ENCODE data around the gene TMEM41A. TPM values are rescaled to one million over a fixed set of nuclear protein-coding genes. Genes with fewer than 3 reads are reported as not detected.

The TMEM41A gene
- total RNA-seq, 1 experiment from 2014 or later, result 14.4 TPM

DNA sequence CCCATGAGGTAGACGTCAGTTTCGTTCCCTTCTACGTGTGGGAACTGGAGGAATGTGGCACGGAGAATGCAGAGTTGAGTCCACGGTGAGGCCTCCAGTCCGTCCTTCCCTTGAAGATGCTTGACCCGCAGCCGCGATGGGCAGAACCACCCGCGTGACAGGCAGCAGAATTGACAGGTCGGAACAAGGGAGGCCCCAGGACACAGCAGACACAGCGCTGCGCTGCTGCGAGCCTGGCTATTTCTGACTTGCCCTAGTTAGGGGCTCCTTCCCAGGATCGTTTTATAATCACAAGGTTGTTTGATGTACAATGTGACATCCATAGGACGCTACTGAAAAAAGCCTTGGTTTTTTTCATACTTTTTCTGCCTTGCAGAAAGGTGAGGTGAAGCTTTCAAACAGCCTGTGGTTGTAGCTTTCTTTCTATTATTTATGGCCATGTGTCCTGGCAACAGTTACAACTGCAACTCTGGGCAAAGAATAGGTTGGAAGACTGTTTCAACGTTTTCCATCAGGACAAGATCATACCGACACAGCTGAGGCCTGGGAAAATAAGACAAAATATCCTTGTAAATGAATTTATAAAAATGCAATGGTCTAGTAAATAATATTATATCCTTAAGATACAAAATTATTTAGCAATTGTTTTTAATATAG is 9.6 kb upstream of the TMEM41A start:
- POLR2A ChIA-PET, result no interaction called here
- TF ChIP-seq IRF2 (CRISPR knock-in tag; IDR thresholded peaks at IDR 0.05; ENCODE audit: borderline replicate concordance, low read depth), result no peak
- TF ChIP-seq, protein P1, sequence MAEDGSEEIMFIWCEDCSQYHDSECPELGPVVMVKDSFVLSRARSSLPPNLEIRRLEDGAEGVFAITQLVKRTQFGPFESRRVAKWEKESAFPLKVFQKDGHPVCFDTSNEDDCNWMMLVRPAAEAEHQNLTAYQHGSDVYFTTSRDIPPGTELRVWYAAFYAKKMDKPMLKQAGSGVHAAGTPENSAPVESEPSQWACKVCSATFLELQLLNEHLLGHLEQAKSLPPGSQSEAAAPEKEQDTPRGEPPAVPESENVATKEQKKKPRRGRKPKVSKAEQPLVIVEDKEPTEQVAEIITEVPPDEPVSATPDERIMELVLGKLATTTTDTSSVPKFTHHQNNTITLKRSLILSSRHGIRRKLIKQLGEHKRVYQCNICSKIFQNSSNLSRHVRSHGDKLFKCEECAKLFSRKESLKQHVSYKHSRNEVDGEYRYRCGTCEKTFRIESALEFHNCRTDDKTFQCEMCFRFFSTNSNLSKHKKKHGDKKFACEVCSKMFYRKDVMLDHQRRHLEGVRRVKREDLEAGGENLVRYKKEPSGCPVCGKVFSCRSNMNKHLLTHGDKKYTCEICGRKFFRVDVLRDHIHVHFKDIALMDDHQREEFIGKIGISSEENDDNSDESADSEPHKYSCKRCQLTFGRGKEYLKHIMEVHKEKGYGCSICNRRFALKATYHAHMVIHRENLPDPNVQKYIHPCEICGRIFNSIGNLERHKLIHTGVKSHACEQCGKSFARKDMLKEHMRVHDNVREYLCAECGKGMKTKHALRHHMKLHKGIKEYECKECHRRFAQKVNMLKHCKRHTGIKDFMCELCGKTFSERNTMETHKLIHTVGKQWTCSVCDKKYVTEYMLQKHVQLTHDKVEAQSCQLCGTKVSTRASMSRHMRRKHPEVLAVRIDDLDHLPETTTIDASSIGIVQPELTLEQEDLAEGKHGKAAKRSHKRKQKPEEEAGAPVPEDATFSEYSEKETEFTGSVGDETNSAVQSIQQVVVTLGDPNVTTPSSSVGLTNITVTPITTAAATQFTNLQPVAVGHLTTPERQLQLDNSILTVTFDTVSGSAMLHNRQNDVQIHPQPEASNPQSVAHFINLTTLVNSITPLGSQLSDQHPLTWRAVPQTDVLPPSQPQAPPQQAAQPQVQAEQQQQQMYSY (CRISPR knock-in tag; IDR thresholded peaks at IDR 0.05), result no peak
- TF ChIP-seq ZNF671 (CRISPR knock-in tag; IDR thresholded peaks at IDR 0.05), result no peak
- TF ChIP-seq, protein P2, sequence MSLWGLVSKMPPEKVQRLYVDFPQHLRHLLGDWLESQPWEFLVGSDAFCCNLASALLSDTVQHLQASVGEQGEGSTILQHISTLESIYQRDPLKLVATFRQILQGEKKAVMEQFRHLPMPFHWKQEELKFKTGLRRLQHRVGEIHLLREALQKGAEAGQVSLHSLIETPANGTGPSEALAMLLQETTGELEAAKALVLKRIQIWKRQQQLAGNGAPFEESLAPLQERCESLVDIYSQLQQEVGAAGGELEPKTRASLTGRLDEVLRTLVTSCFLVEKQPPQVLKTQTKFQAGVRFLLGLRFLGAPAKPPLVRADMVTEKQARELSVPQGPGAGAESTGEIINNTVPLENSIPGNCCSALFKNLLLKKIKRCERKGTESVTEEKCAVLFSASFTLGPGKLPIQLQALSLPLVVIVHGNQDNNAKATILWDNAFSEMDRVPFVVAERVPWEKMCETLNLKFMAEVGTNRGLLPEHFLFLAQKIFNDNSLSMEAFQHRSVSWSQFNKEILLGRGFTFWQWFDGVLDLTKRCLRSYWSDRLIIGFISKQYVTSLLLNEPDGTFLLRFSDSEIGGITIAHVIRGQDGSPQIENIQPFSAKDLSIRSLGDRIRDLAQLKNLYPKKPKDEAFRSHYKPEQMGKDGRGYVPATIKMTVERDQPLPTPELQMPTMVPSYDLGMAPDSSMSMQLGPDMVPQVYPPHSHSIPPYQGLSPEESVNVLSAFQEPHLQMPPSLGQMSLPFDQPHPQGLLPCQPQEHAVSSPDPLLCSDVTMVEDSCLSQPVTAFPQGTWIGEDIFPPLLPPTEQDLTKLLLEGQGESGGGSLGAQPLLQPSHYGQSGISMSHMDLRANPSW (CRISPR knock-in tag; conservative IDR thresholded peaks at IDR 0.05; ENCODE audit: low read depth), result no peak
- TF ChIP-seq MXD4 (CRISPR knock-in tag; IDR thresholded peaks at IDR 0.05; ENCODE audit: borderline replicate concordance), result no peak
- TF ChIP-seq OVOL2 (CRISPR knock-in tag; IDR thresholded peaks at IDR 0.05; ENCODE audit: borderline replicate concordance), result no peak
- TF ChIP-seq ZNF416 (CRISPR knock-in tag; IDR thresholded peaks at IDR 0.05), result no peak
- TF ChIP-seq ZNF232 (CRISPR knock-in tag; IDR thresholded peaks at IDR 0.05), result no peak
- TF ChIP-seq, protein P3, sequence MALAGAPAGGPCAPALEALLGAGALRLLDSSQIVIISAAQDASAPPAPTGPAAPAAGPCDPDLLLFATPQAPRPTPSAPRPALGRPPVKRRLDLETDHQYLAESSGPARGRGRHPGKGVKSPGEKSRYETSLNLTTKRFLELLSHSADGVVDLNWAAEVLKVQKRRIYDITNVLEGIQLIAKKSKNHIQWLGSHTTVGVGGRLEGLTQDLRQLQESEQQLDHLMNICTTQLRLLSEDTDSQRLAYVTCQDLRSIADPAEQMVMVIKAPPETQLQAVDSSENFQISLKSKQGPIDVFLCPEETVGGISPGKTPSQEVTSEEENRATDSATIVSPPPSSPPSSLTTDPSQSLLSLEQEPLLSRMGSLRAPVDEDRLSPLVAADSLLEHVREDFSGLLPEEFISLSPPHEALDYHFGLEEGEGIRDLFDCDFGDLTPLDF (CRISPR knock-in tag; IDR thresholded peaks at IDR 0.05), result no peak
- TF ChIP-seq ESRRA (CRISPR knock-in tag; IDR thresholded peaks at IDR 0.05; ENCODE audit: borderline replicate concordance), result no peak
- TF ChIP-seq TCF7 (CRISPR knock-in tag; IDR thresholded peaks at IDR 0.05; ENCODE audit: low read depth), result no peak
- no peak for TF ChIP-seq SMAD4 (CRISPR knock-in tag; IDR thresholded peaks at IDR 0.05)
- no peak for TF ChIP-seq PRRX2 (CRISPR knock-in tag; IDR thresholded peaks at IDR 0.05)
- no peak for TF ChIP-seq JUN (CRISPR knock-in tag; IDR thresholded peaks at IDR 0.05)
- TF ChIP-seq SOX15 (CRISPR knock-in tag; IDR thresholded peaks at IDR 0.05), result no peak
- TF ChIP-seq, protein P4, sequence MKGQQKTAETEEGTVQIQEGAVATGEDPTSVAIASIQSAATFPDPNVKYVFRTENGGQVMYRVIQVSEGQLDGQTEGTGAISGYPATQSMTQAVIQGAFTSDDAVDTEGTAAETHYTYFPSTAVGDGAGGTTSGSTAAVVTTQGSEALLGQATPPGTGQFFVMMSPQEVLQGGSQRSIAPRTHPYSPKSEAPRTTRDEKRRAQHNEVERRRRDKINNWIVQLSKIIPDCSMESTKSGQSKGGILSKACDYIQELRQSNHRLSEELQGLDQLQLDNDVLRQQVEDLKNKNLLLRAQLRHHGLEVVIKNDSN (CRISPR knock-in tag; IDR thresholded peaks at IDR 0.05), result no peak
- TF ChIP-seq SMAD3 (CRISPR knock-in tag; IDR thresholded peaks at IDR 0.05; ENCODE audit: borderline replicate concordance), result no peak
- no peak for TF ChIP-seq RELA (CRISPR knock-in tag; IDR thresholded peaks at IDR 0.05; ENCODE audit: borderline replicate concordance)
- TF ChIP-seq, protein P5, sequence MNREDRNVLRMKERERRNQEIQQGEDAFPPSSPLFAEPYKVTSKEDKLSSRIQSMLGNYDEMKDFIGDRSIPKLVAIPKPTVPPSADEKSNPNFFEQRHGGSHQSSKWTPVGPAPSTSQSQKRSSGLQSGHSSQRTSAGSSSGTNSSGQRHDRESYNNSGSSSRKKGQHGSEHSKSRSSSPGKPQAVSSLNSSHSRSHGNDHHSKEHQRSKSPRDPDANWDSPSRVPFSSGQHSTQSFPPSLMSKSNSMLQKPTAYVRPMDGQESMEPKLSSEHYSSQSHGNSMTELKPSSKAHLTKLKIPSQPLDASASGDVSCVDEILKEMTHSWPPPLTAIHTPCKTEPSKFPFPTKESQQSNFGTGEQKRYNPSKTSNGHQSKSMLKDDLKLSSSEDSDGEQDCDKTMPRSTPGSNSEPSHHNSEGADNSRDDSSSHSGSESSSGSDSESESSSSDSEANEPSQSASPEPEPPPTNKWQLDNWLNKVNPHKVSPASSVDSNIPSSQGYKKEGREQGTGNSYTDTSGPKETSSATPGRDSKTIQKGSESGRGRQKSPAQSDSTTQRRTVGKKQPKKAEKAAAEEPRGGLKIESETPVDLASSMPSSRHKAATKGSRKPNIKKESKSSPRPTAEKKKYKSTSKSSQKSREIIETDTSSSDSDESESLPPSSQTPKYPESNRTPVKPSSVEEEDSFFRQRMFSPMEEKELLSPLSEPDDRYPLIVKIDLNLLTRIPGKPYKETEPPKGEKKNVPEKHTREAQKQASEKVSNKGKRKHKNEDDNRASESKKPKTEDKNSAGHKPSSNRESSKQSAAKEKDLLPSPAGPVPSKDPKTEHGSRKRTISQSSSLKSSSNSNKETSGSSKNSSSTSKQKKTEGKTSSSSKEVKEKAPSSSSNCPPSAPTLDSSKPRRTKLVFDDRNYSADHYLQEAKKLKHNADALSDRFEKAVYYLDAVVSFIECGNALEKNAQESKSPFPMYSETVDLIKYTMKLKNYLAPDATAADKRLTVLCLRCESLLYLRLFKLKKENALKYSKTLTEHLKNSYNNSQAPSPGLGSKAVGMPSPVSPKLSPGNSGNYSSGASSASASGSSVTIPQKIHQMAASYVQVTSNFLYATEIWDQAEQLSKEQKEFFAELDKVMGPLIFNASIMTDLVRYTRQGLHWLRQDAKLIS (CRISPR knock-in tag; IDR thresholded peaks at IDR 0.05; ENCODE audit: borderline replicate concordance), result no peak
- TF ChIP-seq, protein P6, sequence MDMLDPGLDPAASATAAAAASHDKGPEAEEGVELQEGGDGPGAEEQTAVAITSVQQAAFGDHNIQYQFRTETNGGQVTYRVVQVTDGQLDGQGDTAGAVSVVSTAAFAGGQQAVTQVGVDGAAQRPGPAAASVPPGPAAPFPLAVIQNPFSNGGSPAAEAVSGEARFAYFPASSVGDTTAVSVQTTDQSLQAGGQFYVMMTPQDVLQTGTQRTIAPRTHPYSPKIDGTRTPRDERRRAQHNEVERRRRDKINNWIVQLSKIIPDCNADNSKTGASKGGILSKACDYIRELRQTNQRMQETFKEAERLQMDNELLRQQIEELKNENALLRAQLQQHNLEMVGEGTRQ (CRISPR knock-in tag; IDR thresholded peaks at IDR 0.05), result no peak
- CTCF ChIA-PET, result interaction anchor here (1.3 kb wide), 1 partner anchor 10 kb away, joined by 3 read pairs; no protein-coding TSS in a partner anchor

More for the DNA sequence above, 9.6 kb upstream of the TMEM41A start:
- Mint-ChIP-seq H3K27ac (no peak overlapping the region), H3K4me1 (no peaks in the 10 kb centered on the region), H3K36me3 (no peaks in the 10 kb centered on the region), H3K4me3 (no peak overlapping the region), H3K9me3 (no peaks in the 10 kb centered on the region), H3K27me3 (ENCODE audit: low read depth) (peaks cover 4% of the 10 kb centered on the region)
- ATAC-seq (no peak), DNase-seq (ENCODE audit: low spot score) (no peak)
